HG03565 (cell line): ENCODE data around the gene PRICKLE3.

ENCODE experiments used
- ATAC-seq: cut with Tn5 transposase; IDR thresholded peaks from one replicate; pipeline ENCODE4 v1.9.1; 2021; ENCODE audit warnings: mild to moderate bottlenecking, moderate library complexity; ENCODE audit not compliant: unreplicated experiment

PRICKLE3 gene, protein sequence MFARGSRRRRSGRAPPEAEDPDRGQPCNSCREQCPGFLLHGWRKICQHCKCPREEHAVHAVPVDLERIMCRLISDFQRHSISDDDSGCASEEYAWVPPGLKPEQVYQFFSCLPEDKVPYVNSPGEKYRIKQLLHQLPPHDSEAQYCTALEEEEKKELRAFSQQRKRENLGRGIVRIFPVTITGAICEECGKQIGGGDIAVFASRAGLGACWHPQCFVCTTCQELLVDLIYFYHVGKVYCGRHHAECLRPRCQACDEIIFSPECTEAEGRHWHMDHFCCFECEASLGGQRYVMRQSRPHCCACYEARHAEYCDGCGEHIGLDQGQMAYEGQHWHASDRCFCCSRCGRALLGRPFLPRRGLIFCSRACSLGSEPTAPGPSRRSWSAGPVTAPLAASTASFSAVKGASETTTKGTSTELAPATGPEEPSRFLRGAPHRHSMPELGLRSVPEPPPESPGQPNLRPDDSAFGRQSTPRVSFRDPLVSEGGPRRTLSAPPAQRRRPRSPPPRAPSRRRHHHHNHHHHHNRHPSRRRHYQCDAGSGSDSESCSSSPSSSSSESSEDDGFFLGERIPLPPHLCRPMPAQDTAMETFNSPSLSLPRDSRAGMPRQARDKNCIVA

DNA sequence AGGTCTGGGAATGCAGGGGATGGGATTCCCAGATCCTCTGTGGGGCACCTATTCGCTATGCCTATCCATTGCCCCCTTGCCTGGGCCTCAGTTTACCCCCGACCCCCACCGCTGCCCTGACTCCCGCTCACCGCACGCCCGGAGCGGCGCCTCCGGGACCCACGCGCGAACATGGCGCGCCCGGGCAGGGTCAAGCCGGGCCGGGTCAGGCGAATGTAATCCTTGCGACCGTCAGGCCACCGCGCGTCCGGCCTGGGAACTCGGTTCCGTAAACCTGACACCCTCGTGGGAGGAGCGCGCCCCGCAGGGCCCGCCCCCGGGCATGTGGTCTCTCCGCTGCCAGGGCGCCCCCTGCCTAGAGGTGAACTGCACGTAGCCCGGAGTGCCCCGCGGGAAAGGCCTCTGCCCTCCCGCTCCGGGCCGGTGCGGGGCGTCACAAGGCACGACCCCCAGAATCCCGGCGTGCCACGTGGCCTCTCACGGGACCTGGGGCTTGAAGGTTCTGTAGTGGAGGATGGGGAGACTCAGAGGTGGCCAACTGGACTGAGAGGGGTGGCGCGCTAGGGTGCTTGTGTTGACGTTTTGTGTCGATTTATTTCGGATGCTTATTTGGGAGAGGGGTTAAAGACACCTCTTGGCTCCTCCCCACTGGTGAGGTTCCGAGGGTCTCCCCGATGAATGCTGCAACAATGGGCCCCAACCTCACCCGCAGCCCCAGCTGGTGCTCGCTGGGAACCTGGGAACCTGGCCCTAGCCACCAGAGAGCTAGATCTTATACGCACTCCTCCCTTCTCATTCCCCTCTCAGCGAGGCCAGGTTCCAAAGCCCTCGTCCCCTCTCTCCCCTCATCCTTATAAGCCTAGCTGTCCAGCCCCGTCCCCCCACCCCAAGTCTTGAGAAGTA, at the start of gene PRICKLE3:
Gene PRICKLE3 (minus strand): TSS at position 249 of the 903 bp plus-strand sequence. CDS start 76 bp downstream, at position 173.
- ATAC-seq: no peak

DNA sequence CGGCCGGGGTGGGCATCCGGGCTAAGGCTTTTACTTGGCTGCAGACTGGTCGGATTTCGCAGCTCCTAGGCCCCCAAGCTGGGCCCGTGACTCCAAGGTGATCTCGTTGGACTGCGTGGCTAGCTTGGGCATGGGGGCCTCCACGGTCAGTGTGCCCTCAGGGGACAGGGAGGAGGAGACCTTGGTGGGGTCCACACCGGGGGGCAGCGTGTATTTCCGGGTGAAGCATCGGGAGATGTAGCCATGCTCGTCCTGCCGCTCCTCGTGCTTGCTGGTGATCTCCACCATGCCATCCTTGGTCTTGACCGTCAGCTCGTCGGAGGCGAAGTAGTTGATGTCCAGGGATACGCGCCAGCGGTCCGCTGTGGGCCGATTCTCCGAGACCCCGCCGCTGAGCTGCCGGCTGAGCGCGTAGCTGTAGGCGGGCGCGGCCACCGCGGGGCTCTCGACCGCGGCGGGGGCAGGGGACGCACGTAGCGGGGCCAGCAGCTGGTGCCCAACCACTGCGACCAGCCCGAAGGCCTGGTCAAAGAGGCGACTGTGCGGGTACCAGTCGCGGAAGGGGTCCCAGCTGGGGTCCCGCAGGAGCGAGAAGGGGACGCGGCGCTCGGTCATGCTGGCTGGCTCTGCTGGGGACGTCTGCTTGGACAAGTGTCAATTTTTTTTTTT, 47.8 kb upstream of the PRICKLE3 start:
- ATAC-seq: no peak

DNA sequence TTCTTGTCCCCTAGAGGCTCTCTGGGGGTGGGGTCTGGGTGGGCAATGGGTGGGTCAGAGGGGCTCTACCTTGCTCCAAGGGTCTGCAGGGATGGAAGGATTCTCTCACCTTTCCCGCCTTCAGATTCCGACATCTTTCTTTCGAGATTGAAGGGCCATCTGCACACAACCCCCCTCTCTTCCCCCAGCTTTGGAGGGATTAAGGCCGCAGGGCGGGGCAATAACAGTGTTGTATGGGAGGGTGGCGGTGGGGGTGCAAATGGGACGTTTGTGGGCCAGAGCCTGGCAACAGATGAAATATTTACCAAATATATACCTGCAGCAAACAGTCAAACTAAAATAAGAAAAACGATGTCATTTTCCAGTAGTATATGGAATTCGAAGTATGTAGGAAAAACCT, 47.0 kb upstream of the PRICKLE3 start, which contains the start of gene CACNA1F:
Gene CACNA1F (minus strand): TSS at position 165 of the 400 bp plus-strand sequence. CDS start 31 bp downstream, at position 134.
- ATAC-seq: no peak

DNA sequence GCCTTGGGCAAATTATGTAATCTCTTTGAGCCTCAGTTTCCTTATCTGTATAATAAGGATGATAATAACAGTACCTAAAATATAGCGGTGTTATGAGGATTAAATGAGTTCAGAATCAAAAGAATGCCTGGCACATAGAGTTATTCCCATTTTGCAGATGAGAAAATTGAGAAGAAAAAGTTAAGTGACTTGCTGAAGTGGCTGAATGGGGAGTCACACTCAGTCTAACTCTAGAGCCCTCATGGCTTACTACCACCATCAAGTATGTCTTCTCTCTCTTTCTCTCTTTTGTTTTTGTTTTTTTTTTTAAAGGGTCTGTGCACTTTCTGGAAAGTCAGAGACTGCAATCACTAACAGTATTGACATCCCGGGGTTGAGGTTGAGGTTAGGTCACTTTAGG, 46.4 kb upstream of the PRICKLE3 start:
- ATAC-seq: no peak

DNA sequence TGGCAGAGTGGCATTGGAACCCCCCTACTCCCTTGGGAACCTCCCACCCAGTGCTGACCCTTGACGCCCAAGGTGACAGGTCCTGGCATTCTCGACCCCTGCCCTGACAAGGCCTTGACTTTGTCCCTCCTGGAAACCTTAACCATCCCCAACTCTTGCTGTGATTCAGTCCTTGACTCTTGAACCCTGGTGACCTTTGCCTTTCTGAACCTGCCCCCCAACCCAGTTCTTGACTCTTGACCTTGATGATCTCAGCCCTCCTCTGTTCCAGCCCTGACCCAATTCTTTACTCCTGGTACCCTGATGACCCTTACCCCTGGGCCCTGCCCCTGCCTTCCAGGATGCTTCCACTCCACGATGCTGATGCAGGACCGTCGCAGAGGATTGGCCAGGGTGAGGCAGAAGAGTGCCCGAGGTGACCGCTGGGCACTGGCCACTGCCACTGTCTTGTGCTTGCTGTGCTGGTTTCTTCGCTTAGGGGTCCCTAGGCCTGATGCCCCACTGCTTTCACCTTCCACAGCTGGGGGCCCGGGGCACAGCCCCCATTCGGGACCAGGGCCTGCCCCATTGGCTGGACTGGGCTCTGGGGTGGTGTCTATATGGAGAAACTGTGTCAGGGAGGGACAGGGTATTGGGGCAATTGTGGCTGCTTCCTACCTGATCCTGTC, 45.3 kb upstream of the PRICKLE3 start:
- ATAC-seq: no peak

DNA sequence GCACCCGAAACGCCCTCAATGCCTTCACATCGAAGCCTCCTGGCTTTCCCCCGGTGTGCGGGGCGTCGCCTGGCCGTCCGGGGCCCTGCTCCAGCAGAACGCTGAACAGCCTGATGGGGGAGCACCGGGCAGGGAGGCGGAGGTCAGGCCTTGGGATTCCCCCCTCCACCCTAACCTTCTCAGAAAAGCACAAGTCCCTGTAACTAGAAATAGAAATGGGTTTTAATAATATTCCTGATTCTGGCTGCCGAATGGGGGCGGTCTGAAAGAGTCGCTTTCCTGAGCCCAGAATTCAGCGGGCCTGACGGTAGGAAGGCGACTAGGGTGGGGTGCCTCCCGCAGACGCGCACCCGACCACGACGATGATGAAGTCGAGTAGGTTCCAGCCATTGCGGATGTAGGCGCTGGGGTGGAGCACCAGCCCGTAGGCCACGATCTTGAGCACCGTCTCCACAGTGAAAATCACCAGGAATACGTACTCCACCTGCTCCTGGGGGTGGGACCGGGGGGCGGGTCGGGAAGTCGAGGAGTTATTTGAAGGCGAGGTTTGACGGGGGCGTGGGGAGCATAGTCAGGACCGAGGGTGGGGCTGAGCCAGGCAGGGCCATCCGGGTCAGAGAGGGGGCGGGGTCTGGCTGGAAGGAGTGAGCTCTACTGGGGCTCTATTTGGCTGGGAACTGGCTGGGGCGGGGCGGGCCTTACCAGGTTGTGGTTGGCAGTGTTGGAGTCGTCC, 44.5 kb upstream of the PRICKLE3 start:
- no peak for ATAC-seq

DNA sequence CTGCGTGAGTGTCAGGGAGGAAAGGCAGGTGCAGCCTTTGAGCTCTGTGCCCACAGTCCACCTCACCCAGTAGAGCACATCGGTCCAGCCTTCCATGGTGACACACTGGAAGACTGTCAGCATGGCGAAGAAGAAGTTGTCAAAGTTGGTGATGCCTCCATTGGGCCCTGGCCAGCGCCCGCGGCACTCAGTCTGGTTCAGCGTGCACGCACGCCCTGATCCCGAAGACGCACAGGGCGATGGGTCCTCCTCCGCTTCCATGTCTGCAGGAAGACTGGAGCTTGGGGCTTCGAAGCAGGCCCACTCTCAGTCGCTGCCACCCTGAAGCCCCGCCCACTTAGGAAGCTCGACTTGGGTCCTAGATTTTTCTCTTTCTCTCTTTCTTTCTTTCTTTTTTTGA, 42.0 kb upstream of the PRICKLE3 start:
- ATAC-seq: no peak

DNA sequence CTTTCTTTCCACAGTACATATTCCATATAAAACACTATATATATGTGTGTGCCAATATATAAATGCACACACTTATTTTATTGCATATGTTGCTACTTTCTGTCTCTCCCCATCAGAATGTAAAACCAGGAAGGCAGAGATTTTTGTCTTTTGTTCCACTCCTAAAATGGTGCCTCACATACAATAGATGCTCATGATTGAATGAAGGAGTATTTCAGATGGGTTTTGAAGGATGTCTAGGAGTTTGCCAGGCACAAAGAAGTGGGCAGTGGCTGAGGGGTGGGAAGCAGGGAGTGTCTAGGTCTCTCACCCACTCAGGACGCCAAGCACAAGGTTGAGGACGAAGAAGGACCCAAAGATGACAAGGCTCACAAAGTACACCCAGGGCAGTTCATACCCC, 41.6 kb upstream of the PRICKLE3 start:
- no peak for ATAC-seq

DNA sequence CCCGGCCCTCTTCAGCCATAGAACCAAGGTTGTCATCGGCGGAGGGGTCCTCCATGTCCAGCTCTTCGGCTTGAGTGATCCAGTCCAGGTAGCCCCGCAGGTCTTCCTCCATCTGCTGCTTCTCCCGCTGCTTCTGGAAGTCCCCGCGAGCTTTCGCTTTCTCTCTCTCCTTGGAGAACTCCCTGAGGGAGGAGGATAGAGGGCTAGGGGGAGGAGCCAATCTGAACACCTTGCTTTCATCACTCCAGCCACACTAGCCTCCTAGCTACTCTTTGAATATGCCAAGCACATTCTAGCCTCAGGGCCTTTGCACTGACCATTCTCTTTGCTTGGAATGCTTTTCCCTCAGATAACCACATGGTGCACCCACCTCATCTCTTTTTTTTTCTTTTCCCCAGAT, 40.8 kb upstream of the PRICKLE3 start:
- no peak for ATAC-seq

DNA sequence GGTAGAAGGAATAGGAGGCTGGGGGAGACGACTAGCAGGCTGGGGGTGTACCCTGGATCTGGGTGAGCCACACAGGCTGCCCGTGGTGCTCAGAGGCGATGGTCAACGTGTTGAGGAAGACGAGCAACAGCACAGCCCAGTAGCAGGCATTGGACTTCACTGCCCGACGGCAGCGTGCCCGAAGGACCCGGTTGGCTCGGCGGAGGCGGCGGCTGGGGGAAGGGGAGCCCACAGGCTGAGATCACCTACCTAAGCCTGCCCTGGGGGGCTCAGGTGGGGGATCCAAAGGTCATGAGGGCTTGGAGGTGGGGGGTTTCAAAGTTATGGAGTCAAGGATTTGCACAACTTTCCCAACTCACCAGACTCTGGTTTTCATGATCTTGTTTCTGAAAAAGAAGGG, 39.7 kb upstream of the PRICKLE3 start:
- no peak for ATAC-seq

DNA sequence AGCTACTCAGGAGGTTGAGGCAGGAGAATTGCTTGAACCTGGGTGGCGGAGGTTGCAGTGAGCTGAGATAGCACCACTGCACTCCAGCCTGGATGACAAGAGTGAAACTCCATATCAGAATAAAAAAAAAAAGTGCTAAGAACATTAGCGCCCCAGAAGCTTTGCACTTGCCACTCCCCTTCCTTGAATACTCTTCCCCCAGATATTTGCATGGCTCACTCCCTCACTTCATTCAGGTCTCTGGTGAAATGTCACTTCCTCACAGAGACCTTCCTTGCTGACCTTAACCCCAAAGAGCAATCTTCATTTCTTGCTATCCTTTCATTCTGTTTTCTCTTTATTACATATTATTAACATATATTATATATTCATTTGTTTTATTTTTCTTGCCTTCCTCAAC, 35.7 kb upstream of the PRICKLE3 start:
- no peak for ATAC-seq

DNA sequence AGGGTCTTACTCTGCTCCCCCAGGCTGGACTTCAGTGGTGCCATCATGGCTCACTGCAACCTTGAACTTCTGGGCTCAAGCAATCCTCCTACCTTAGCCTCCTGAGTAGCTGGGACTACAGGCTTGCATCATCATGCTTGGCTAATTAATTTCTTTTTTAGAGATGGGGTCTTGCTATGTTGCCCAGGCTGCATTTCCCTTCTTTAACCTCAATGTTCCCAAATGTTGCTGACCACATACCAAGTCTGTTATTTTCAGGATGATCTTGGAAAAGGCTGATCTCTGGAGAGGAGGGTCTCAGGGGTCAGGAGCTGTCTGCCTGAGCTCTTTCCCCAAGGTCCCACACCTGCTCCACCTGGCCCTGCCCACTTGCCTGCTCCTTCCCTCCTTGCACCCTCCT, 33.9 kb upstream of the PRICKLE3 start:
- no peak for ATAC-seq

DNA sequence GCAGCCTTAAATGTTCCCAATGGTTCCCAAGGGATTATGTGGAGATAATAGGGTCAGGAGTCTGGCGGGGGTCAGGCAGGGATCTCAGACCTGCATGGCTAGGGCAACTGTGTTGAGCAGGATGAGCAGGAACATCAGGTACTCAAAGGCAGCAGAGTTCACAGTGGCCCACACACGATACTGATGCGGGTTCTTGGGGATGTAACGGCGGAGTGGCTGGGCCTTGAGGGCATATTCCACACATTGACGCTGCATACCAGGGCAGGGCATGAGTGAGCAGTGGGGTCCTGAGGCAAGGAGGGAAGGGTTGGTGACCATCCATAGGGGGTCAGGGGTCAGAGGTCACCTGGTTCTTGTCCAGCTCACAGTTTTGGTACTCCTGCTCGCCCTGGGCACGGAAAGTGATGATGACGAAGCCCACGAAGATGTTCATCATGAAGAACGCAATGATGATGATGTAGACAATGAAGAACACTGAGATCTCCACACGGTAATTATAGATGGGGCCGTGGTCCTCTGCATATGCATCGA, 28.9 kb upstream of the PRICKLE3 start:
- no peak for ATAC-seq

DNA sequence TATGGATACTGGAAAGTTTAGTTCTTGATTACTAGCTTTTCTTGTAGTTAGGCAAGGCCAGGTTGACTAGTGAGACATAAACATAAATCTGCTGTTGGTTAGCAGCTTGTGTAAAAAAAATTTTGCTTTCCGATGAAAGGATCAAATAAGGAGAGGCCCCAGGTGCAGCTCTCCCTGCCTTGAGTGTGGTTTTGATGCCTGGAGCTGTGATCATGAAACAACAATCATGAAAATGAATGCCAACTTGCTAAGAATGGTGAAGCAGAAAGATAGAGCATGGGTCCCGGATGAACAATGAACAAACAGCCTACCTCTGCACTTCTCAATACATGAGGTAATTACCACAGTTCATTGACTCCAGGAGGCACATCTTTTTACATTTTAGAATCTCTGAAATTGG, 28.2 kb upstream of the PRICKLE3 start:
- ATAC-seq: no peak

DNA sequence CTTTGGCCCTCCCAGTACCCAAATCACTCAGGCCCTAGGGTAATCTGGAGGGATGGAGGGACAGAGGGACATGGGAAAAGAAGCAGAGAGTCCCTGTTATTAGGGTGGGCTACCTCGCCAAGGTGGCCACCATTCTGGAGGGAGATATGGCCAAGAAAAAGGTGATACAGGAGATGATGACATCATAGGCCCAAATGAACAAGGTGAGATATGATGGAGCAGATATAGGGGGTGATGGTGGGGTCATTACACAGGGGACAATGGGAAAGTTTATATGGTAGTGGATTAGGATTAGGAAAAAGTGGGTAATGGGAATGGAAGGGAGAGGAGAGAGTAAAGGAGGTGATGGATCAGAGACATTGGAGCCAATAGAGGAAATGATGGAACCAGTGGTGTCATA, 26.7 kb upstream of the PRICKLE3 start:
- ATAC-seq: no peak

DNA sequence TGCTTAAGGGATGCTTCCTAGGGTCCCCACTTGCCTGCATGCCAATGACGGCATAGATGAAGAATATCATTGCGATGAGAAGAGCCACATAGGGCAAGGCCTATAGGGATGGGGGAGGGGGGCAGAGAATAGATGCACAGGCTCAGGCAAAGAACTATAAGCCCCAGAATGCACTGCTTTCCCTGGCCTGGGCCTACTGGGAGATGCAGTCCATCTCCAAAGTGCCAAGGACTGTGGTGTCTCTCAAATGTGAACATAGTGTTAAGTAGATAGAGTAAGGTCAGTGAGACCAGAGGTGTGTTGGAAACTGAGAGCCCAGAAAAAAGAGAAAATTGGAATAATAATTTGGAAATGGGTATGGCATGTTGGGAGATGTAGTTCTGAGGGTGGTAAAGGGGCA, 26.0 kb upstream of the PRICKLE3 start:
- ATAC-seq: no peak

DNA sequence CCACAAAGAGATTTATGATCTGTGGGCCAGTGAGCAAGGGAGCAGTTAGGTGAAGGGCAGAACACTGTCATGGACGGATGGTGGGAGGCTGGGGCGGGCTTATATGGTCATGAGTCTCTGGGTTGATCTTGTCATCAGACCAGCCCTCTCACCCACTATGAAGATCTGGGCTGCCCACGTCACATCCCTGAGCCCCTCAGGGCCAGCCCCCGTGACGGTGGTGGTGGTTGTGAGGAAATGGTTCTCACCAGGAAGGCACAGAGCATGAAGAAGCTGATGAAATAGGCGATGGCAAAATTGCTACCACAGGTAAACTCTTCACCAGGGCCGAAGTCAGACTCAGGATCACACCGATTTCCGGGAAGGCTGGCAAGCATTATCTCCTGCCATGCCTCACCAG, 24.9 kb upstream of the PRICKLE3 start:
- ATAC-seq: no peak

DNA sequence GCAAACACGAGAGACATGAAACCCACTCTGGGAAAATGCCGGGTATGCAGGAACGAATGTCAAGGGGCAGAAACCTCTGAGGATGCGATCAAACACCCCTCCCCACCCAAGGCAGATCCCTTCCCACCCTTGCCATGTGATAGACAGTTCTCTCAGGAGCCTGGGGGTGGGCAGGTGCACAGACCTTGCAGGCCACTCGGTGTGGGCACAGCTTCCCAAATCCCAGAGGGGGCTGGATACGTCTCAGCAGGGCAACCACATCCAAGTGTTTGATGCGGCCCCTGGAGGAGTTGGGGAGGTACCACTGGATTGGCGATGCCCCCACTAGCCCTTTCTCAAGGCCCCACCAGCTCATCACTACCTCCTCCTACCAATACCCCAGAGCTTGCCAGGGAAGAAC, 24.2 kb upstream of the PRICKLE3 start:
- no peak for ATAC-seq

DNA sequence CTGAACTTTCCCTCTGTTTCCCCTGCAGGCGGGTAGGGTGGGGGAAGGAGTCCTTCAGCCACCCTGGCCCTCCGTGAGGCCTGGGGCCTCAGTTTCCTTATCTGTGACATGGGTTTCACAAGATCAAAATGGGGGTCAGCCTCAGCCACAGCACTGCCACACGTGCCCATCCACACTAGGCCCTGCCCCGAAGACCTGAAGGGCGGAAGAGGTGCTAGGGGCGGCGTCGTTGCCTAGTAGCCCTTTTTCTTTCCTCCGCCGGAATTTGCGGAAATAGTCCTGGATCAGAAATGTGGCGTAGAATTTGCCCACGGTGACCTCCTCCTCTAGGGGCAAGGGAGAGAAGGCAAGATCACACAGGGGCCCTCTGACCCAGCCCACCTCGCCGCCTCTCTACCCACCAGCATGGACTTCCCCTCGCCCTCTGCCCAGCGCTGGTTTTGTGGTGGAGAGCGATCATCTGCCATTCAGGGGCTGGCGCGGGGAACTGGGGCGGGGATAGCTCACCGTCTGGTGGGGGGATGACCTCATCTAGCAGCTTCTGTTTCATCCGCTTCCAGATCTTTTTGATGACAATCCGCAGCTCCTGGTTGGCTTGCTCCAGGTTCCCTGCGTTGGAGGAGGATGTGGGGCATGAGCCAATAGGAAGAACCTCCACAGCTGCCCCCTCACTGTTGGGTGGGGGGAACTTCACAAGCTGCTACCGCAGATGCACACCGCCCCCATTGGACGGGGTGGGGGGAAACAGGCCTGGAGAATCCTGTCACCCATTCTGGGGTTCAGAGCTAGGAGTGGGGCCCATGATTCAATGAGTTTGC, 23.5 kb upstream of the PRICKLE3 start:
- ATAC-seq: no peak
